Subcutaneous abdominal adipose tissue (tissue), 5 donors: ENCODE measurements around the gene OAS3.

Source experiments
- H3K27ac ChIP-seq: one replicate; pipeline ENCODE4 v1.7.0; 2013; ENCODE audit warnings: low read depth, mild to moderate bottlenecking, inconsistent platforms, low read length, moderate library complexity
- H3K27me3 ChIP-seq, 5 donors: one replicate each; pipeline ENCODE4 v1.7.0; 2013; ENCODE audit warnings: low read length in 5 of 5, inconsistent platforms in 1 of 5; ENCODE audit not compliant: control insufficient read depth in 5 of 5, insufficient read depth in 4 of 5
- H3K36me3 ChIP-seq, 5 donors: one replicate each; pipeline ENCODE4 v1.7.0; 2013; ENCODE audit warnings: low read length in 5 of 5; ENCODE audit not compliant: control insufficient read depth in 5 of 5, insufficient read depth in 5 of 5
- H3K4me1 ChIP-seq, 5 donors: one replicate each; pipeline ENCODE4 v1.7.0; 2013; ENCODE audit warnings: low read length in 5 of 5, mild to moderate bottlenecking in 3 of 5, moderate library complexity in 1 of 5; ENCODE audit not compliant: control insufficient read depth in 5 of 5, insufficient read depth in 5 of 5
- H3K4me3 ChIP-seq, 5 donors: one replicate each; pipeline ENCODE4 v1.7.0; 2013; ENCODE audit warnings: low read length in 5 of 5, low read depth in 1 of 5
- H3K9ac ChIP-seq, 5 donors: one replicate each; pipeline ENCODE4 v1.7.0; 2013; ENCODE audit warnings: low read length in 5 of 5, mild to moderate bottlenecking in 4 of 5, moderate library complexity in 3 of 5
- H3K9me3 ChIP-seq, 5 donors: one replicate each; pipeline ENCODE4 v1.7.0; 2013; ENCODE audit warnings: low read length in 5 of 5; ENCODE audit not compliant: control insufficient read depth in 5 of 5
- donor health status: healthy.
- donor health status: healthy.
- donor health status: healthy.
- donor health status: healthy.
- donor health status: healthy.

The OAS3 gene, protein sequence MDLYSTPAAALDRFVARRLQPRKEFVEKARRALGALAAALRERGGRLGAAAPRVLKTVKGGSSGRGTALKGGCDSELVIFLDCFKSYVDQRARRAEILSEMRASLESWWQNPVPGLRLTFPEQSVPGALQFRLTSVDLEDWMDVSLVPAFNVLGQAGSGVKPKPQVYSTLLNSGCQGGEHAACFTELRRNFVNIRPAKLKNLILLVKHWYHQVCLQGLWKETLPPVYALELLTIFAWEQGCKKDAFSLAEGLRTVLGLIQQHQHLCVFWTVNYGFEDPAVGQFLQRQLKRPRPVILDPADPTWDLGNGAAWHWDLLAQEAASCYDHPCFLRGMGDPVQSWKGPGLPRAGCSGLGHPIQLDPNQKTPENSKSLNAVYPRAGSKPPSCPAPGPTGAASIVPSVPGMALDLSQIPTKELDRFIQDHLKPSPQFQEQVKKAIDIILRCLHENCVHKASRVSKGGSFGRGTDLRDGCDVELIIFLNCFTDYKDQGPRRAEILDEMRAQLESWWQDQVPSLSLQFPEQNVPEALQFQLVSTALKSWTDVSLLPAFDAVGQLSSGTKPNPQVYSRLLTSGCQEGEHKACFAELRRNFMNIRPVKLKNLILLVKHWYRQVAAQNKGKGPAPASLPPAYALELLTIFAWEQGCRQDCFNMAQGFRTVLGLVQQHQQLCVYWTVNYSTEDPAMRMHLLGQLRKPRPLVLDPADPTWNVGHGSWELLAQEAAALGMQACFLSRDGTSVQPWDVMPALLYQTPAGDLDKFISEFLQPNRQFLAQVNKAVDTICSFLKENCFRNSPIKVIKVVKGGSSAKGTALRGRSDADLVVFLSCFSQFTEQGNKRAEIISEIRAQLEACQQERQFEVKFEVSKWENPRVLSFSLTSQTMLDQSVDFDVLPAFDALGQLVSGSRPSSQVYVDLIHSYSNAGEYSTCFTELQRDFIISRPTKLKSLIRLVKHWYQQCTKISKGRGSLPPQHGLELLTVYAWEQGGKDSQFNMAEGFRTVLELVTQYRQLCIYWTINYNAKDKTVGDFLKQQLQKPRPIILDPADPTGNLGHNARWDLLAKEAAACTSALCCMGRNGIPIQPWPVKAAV

DNA sequence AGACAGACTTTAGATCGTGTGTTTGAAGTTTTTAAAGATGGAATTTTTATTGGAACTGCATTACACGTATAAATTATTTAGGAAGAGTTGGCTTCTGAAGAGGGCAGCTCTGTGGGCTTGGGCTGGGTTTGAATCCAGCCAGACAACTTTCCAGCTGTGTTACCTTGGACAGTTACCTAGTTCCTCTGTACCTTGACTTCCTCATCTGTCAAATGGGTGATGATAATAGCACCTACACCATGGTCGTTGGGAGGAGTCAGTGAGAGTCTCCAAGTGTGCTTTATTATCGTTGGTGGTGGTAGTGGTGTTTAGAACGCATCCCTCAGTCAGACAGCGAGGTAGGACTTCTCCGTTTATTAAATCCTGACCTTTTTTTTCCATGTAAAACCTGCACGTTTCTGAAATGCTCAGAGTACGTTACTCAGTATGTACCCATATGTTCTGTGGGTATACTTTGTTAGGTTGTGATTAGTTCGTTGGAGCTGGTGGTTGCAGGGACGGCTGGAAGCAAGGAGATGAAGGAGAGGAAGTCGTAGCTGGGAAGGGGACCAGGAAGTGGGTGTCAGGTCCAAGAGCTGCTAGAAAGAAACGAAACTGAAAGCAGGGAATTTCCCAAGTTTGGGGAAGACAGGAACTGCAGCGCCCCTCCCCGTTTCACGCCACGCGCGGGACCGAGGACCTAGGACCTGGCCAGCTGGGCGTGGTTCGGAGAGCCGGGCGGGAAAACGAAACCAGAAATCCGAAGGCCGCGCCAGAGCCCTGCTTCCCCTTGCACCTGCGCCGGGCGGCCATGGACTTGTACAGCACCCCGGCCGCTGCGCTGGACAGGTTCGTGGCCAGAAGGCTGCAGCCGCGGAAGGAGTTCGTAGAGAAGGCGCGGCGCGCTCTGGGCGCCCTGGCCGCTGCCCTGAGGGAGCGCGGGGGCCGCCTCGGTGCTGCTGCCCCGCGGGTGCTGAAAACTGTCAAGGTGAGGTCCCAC is at the start of gene OAS3:
OAS3 (plus strand) TSS at position 734 of the 979 bp plus-strand sequence; CDS start at position 791, 57 bp downstream.
- H3K36me3 ChIP-seq = peaks cover 0 to 7% (median 4%) of the 10 kb centered on the region in 5 donors
- H3K27me3 ChIP-seq = no peaks in the 10 kb centered on the region
- no peaks in the 10 kb centered on the region for H3K9me3 ChIP-seq
- peak within 1 kb of the TSS; percentile 73 to 92 (median 81) for H3K4me3 ChIP-seq
- peaks cover 3 to 25% (median 15%) of the 10 kb centered on the region in 5 donors for H3K4me1 ChIP-seq
- H3K9ac ChIP-seq = peak within 1 kb of the TSS; percentile 71 to 97 (median 81)
- H3K27ac ChIP-seq = peak within 1 kb of the TSS; percentile 64

DNA sequence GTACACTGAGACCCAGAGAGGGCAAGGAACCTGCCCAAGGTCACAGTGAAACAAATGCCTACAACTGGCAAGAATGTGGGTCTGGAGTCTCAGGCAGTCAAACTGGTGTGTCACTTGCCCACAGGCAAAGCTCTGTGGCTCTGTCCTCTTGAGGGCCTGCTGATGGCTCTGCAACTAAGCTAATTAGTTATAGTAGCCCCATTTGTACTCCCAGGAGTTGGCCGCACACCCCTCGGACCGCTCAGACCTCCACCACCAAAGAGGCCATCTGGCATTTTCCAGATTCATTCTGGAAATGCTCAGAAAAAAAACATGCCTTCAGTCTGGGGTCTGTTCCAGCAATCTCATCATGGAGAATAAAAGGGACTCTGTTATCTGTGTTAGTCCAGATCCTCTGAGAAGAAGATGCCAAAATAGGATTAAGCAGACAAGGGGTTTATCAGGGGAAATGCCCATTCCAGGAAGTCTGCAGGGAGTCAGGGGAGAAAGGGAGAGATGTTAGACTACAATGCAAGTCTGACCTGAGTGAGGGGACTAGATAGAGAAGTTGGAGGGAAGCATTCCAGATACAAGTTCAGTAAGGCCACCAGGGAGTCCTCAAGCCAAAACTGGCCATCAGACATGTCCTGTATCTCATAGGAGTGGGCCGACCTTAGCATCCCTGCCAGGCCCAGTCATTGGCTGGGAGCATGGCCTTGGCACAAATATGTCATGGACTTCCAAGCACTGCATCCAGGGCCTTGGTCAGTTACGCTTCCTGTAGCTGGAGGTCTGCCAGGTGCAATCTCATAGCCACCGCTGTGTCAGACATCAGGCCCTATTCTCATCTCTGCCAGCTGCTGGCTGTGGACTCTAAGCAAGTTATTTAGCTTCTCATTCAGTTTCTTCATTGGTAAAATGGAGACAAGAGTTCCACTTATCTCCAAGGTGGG is 46.9 kb upstream of the OAS3 start:
- Histone ChIP-seq H3K36me3 (no peaks in the 10 kb centered on the region), H3K9me3 (peaks cover 0 to 3% (median 0%) of the 10 kb centered on the region in 5 donors), H3K27me3 (peaks cover 0 to 3% (median 0%) of the 10 kb centered on the region in 5 donors), H3K4me3 (no peak overlapping the region), H3K27ac (no peak overlapping the region), H3K9ac (no peak overlapping the region), H3K4me1 (peaks cover 0 to 11% (median 2%) of the 10 kb centered on the region in 5 donors)

DNA sequence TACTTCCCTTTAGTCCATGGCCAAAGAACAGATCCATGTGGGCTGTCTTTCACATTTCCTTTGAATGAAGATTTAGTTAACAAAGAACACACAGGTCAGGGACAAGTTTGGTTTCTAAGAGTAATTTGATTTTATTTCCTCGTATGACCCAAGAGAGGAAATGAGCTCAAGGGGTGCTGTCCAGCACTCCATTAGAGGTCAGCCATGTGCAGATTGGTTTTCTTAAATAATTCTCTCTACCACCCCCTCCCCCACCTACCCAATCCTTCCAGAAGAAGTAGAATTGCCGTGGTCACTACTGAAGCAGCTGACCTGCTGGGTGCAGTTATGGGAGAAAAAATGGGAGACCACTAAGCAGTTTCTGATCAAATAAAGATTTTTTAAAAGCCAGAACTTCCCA is 45.4 kb upstream of the OAS3 start:
- Histone ChIP-seq H3K36me3 (no peaks in the 10 kb centered on the region), H3K4me1 (peaks cover 0 to 11% (median 2%) of the 10 kb centered on the region in 5 donors), H3K27me3 (peaks cover 0 to 5% (median 1%) of the 10 kb centered on the region in 5 donors), H3K27ac (no peak overlapping the region), H3K4me3 (no peak overlapping the region), H3K9ac (no peak overlapping the region), H3K9me3 (no peaks in the 10 kb centered on the region)

DNA sequence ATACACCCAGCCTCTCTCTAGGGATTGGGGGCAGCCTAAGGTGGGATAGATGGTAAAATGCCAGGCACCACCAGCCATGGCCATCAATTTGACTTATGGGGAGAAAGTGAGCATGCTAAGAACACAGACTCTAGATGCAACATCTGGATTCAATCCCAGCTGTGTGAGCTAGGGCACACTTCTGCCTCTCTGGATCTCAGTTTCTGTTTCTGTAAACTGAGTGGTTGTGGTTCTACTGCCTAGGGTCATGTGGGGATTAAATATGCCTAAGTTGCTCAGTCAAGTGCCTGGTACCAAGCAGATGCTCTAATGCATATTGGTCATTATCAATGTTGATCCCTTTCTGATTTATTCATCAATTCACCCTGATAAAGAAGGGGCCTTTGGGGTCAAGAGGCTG is 44.1 kb upstream of the OAS3 start:
- no peaks in the 10 kb centered on the region for H3K9me3 ChIP-seq
- peaks cover 0 to 11% (median 0%) of the 10 kb centered on the region in 5 donors for H3K4me1 ChIP-seq
- peaks cover 0 to 5% (median 0%) of the 10 kb centered on the region in 5 donors for H3K27me3 ChIP-seq
- H3K4me3 ChIP-seq = no peak overlapping the region
- H3K9ac ChIP-seq = no peak overlapping the region
- no peak overlapping the region for H3K27ac ChIP-seq
- H3K36me3 ChIP-seq = no peaks in the 10 kb centered on the region

DNA sequence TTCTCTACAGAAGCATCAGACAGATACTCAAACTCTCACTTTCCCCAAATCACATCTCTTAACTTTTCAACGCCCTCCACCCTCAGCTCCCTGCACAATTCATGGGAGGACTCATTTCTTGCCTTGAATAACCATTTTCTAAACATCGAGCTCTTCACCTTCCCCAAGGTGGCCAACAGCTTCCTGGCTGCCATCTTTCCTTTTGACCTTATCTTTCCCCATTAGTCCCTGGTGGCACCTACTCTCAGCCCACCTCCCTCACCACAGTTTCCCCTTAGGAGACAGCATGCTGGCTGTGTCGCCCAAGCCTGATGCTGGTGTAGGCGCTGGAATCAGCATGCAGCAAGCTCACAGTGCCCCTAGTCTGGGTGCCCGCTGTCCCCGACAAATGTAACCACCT is 39.9 kb upstream of the OAS3 start:
- Histone ChIP-seq H3K4me3 (no peak overlapping the region), H3K36me3 (no peaks in the 10 kb centered on the region), H3K27me3 (peaks cover 0 to 5% (median 0%) of the 10 kb centered on the region in 5 donors), H3K27ac (no peak overlapping the region), H3K4me1 (peaks cover 0 to 5% (median 2%) of the 10 kb centered on the region in 5 donors), H3K9me3 (no peaks in the 10 kb centered on the region), H3K9ac (no peak overlapping the region)

DNA sequence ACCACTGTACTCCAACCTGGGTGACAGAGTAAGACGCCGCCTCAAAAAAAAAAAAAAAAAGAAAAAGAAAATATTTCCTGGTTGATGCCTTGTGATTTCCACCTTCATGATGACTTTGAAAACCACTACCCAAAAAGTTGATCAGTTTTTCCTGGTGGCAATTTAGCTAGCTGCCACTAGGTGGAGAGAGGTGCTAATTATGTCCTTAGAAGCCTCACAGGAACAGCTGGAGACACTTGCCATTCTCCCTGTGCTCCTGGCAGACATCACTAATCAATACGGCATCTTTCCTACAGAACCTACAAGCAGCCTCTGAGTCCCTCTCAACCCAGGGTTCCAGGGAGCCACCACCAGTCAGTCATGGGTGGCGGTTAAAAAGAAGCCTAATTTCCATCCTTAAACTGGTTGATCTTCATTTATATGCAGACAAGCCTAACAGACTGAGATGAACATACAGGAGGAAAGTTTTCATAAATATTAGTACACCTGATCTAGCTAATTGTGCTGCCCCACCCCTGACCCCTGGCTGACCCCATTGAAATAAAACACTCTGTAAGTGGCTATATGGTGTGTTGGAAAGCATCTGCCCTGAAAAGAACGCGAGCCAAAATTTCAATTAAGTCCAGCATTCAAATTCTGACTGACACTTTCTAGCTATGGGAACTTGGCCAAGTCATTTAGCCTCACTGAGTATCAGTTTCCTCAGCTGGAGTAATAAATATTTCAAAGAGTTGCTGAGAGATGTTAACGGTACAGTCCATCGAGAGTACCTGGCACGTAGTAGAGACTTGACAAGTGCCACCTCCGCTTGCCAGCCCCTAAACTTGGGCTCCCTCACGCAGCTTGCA is 37.8 kb upstream of the OAS3 start:
- H3K4me1 ChIP-seq = peaks cover 0 to 17% (median 13%) of the 10 kb centered on the region in 5 donors
- no peaks in the 10 kb centered on the region for H3K9me3 ChIP-seq
- H3K27ac ChIP-seq = no peak overlapping the region

DNA sequence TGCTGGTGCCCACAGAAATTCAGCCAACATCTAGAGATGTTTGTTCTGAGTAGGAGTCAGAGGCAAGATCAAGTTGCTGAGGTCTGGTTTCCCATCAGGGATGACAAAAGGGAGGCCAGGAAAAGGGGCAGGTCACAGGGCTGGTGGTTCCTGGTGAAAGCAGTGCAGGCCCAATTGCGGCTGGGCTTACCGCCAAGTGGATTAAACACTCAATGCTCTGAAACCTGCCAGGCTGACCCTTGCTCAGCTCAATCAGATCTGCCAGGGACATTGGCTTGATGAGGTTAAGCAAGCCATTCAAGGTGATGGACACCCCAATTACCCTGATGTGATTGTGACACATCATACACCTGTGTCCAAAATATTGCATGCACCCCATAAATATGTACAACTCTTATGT is 37.0 kb upstream of the OAS3 start:
- H3K27ac ChIP-seq = no peak overlapping the region

More for the DNA sequence above, 37.8 kb upstream of the OAS3 start:
- Histone ChIP-seq H3K36me3 (no peaks in the 10 kb centered on the region), H3K9ac (no peak overlapping the region), H3K4me3 (no peak overlapping the region), H3K27me3 (peaks cover 0 to 5% (median 0%) of the 10 kb centered on the region in 5 donors)

DNA sequence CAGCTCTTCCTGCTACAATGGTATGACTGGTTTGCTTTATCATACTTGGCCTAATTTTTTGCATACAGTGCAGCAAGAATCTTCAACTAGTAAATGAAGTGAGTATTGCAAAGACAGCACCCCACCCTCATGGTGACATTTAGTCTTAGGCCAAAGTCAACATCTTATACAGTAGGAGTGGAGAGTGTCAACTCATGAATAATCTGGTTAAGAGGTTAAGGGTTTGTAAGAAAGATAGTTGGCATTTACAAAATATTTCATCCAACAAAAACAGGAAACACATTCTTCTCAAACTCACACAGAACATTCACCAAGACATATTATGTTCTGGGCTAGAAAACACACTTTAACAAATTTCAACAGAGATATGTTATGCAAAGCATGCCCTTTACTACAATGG is 33.7 kb upstream of the OAS3 start:
- Histone ChIP-seq H3K9ac (no peak overlapping the region), H3K27ac (peak overlapping the region; percentile 77), H3K27me3 (no peaks in the 10 kb centered on the region), H3K4me1 (peaks cover 15 to 52% (median 48%) of the 10 kb centered on the region in 5 donors), H3K36me3 (no peaks in the 10 kb centered on the region), H3K9me3 (no peaks in the 10 kb centered on the region), H3K4me3 (no peak overlapping the region)

More for the DNA sequence above, 37.0 kb upstream of the OAS3 start:
- no peak overlapping the region for H3K9ac ChIP-seq
- H3K4me1 ChIP-seq = peaks cover 5 to 25% (median 20%) of the 10 kb centered on the region in 5 donors
- peaks cover 0 to 5% (median 0%) of the 10 kb centered on the region in 5 donors for H3K27me3 ChIP-seq
- no peaks in the 10 kb centered on the region for H3K36me3 ChIP-seq
- no peaks in the 10 kb centered on the region for H3K9me3 ChIP-seq
- no peak overlapping the region for H3K4me3 ChIP-seq
